CD4-positive, alpha-beta T cell treated with Interleukin-6 at 100 ng/mL for 8 hours (primary cell): ENCODE data around the gene PSAPL1.

Source experiments
- DNase-seq: peaks from one replicate; pipeline ENCODE4 v3.0.0-alpha.2; 2020; ENCODE audit warnings: mixed read lengths, low spot score

PSAPL1 gene

GRCh38 chr4:7434766-7435150, at the start of gene PSAPL1:
Gene PSAPL1, minus strand, starts transcription at chr4:7434930. Its CDS starts 51 bp downstream, at chr4:7434879.
- DNase-seq = no peak

DNA sequence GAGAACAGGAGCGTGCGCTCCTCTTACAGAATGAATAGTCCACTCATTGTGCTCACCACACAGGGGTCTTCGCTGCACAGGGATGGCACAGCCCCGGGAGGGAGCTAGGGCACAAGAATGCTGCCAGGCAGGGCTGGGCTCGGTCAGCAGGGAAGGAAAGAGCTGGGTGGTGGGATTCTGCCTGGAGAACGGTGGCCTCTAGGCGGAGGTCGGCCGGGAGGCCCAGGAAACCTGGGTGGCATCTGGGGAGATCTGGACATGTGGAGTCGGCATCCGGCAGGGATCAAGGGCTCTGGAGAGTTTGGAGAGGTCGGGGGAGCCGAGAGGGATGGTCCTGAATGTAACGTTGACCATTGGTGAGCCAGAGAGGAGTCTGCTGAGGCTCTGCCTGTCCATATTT, 46.5 kb upstream of the PSAPL1 start:
- no peak for DNase-seq

DNA sequence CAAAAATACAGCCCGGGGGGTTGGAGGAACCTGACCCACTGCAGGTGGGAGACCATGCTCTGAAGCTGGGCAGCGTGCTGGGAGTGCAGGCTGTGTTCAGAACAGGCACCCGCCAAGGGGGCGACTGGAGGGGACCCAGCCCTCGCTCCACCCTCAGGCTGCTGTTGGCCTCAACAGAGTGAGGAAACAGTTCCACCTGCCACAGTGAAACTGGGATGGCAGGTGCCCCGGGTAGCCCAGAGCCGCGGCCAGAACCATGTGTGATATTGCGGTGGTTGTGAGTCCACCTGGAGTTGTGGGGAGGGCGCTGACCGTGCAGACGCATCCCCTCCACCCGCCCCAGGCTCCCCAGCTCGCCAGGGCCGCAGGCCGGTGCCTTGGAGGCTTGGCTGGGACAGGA, 45.7 kb upstream of the PSAPL1 start:
- no peak for DNase-seq

DNA sequence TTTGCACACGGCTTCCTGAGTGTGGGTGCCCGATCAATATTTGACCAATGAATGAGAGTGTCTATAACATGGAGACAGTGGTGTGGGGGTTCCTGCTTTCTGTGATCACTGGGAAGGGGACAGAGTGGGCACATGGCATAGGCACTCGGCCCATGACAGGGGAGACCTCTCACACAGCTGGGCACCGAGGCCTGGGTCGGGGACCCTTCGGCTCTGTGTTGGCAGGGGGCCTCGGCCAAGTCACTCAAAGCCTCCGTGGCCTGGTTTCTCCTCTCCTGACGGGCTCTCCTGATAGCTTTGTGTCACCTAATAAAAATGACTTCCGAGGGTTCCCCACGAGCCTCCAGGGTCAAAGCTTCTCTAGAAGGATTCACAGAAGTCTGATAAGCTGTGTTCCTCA, 43.9 kb upstream of the PSAPL1 start:
- no peak for DNase-seq

DNA sequence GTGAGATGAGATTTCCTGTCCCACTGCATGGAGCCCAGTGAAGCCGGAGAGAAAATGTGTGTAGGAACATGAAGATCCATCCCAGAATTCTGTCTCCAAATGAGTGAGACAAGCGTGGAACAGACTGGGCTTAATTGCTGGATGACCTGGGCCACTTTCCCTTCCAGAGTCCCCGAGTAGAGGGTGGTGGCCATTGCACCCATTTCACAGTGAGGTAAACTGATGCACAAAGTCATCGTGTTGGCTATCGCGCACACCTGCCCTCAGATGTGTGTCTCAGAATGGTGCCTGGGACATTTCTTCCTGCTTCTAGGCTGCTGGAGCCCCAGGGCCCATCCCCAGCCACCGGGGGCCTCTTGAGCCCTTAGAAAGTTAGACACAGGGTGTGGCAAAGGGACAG, 43.0 kb upstream of the PSAPL1 start:
- no peak for DNase-seq

DNA sequence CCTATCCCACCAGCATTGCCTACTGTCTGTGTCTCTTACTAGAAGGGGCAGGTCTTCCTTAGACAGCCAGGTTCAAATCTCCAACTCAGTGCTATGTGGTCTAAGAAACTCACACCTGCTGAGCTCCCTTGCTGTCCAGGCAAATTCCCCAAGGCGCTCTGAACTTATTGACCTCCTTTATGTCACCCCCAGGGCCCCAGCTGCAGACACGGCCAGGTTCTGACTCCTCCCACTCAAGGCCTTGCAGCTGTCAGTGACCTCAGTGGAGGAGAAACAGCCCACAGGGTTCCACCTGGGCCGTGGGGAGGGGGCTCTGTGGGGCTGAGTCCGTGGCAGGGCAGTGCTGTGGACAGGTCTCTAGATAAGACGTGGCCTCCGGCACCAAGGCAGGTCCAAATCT, 42.1 kb upstream of the PSAPL1 start:
- no peak for DNase-seq

- DNase-seq = no peak
Measured at GRCh38 chr4:7475207-7475606, 40.5 kb upstream of the PSAPL1 start.

- DNase-seq = no peak
Measured at GRCh38 chr4:7474320-7474719, 39.6 kb upstream of the PSAPL1 start.

DNA sequence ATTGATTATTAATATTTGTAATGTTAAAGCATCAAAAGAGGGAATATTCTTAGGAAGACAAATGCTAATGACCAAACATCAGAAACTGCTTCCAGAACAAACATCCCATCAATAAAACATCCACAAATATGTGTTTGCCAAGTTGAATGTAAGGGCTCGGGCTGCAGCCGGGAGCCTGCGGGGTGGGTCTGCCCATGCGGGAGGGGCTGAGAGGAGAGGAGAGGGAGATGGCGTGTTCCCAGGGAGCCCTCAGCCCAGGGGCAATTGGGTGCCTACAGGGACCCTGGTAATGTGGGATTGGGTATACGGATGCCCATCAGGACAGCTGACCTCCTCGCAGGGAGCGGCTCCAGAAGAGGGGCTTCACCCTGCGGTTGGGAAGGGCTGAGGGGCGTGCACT, 38.4 kb upstream of the PSAPL1 start:
- no peak for DNase-seq

- no peak for DNase-seq
Measured at GRCh38 chr4:7472442-7473013, 37.8 kb upstream of the PSAPL1 start.

DNA sequence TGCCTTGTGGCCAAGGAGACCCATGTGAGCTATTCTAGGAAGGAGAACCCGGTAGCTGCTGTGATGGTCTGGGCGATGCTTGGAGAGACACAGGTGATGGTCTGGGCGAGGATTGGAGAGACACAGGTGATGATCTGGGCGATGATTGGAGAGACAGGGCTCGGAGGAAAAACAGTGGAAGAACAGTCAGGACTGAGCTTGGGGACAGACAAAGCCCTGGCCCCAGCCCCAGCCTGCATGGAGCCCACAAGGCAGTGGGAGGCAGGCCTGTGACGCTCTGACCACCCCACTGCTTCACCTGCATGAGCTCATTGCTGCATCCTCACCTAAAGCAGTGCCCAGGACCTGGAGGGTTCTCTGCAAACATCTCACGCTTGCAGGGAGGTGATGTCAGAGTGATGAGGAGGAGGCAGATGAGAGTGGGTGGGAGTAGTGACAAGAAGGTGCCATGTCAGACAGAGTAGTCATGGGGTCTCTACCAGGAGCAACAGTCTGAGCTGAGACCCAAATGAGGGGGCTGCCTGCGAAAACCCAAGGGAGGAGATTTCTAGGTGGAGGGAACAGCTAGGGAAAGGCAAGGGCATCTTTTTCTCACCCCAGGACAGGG, 35.9 kb upstream of the PSAPL1 start:
- DNase-seq = no peak

DNA sequence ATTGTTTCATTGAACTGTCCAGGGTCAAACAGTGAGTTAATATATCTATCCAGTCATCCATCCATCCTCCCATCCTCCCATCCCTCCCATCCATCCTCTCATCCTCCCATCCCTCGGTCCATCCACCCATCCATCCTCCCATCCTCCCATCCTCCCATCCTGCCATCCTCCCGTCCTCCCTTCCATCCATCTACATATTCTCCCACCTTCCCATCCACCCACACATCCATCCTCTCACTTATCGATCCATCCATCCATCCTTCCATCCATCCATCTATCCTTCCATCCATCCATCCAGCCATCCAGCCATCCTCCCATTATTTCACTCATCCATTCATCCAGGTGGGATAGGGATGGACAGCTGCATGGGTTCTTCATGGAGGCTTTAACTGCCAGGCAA, 35.4 kb upstream of the PSAPL1 start:
- DNase-seq = no peak

DNA sequence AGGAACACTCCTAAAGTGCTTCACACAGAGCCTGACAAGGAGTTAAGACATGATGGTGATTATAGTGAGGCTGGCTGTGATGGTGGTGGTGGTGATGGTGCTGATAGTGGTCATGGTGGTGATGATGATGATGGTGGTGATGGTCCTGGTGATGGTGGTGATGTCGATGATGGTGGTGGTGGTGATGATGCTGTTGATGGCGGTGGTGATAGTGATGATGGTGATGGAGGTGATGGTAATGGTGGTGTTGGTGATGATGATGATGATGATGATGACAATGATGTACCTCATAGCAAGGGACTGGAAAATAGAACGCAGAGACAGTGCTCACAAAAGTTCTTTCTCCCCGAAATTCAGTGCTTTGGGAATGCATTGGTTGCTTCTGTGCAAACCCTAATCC, 34.3 kb upstream of the PSAPL1 start:
- no peak for DNase-seq

GRCh38 chr4:7467471-7467870, 32.7 kb upstream of the PSAPL1 start:
- DNase-seq = no peak

DNA sequence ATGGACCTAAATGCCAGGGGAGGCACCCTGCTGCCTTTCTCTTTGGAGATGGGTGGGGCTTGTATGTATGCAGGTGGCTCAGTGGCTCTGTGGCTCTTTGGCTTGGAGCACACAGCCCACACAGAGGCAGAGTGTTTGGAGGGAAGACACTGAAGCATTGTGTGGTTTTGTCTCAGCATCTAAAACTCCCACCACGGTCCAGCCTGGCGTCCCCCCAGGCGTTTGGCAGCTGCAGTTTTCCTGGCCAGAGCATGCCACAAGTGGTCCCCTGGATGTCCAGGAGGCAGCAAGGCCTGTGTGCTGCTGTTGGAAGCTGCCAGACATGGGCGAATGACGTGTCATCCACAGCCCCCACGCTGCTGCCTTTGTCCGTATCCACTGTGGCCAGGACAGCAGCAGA, 32.2 kb upstream of the PSAPL1 start:
- no peak for DNase-seq

DNA sequence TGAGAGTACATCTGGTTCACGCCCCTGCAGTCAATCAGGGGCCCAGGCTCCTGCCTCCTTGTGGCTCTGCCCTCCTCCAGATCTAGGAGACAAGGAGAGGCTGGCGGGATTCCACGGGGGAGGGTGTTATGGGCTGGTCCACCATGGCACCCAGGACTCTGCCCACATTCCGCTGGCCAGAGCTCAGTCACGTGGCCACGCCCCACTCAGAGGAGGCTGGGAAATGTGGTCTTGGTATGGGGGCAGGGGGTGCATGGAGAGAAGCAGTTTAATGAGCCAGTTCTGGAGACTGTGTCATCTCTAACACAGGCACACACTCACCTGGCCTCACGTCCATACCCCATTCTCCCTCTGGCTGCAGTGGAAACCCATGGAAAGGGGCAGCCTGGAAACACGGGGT, 31.5 kb upstream of the PSAPL1 start:
- no peak for DNase-seq

DNA sequence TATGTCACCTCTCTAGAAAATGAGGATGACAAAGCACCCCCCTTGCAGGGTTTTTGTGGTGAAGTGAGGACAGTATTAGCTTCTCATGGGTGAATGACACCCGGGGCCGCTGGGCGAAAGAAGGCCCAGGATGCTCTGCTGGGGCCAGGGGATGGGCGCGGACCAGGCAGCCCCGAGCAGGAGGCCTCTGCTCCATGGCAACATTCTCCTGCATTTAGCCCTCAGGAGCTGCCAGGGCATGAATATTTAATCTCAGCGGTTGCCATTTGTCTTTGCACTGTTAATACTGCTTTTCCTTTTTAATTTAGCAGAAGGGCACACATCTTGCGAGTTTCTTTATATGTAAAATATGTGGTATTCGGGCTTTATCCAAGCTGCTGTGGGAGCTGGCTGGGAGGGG, 30.3 kb upstream of the PSAPL1 start:
- DNase-seq = no peak

- DNase-seq = no peak
Measured at GRCh38 chr4:7464259-7464655, 29.5 kb upstream of the PSAPL1 start.

GRCh38 chr4:7463566-7464258, 29.0 kb upstream of the PSAPL1 start:
- no peak for DNase-seq

DNA sequence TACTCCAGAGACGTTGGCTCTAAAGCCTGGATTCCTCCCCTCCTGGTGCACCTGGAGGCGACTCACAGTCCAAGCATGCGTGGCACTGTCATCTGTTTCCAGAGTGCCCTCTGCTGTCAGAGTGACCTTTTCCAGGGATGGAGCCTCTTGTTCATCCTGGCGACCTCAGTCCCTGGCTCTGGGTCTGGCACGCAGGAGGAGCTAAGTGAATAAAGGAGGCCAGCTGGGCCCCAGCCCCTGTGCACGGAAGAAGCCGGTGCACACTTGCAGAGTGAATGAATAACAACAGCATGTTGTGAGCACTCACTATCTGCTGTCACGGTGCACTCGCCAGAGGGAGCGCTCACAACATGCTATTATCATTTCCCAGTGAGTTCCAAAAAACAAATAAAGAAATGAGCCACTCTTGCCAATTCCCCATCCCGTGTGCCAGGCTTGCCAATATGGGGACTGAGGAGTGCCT, 27.8 kb upstream of the PSAPL1 start:
- no peak for DNase-seq

DNA sequence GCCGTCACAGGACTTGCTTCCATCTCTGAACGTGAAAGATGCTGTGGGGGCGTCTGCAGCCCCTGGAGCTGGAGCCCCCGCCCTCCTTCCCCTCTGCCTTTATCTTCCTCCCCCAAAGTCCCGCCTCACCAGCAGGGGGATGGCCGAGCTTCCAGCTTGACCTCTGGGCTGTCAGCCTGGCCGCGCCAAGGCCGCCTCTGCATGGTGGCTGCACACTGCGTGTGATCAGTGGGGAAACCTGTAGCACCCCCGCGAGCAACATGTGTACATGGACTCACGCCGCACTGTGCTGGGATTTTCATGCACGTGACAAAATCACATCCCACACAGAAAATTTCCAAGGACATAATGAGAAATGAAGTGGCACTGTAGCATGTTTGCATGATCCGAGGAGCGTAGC, 26.5 kb upstream of the PSAPL1 start:
- no peak for DNase-seq

- DNase-seq = no peak
Measured at GRCh38 chr4:7460566-7460965, 25.8 kb upstream of the PSAPL1 start.

DNA sequence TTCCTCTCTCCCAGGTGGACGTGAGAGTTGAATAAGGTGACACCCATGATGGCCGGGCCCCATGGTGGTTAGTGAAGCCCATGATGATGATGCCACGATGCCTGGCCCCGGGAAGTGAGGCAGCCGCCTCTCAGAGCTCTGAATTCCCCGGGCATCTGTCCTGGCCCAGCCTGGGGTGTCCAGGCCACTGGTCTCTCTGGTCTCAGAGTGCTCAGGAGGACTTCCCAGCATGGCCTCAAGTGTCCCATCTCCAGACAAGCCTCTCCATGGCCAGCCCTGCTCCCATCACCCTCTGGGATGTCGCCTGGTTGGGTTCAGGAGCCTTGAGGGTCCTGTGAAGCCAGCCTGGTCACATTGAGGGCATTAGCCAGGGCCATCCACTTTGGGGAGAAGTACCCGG, 24.7 kb upstream of the PSAPL1 start:
- no peak for DNase-seq

DNA sequence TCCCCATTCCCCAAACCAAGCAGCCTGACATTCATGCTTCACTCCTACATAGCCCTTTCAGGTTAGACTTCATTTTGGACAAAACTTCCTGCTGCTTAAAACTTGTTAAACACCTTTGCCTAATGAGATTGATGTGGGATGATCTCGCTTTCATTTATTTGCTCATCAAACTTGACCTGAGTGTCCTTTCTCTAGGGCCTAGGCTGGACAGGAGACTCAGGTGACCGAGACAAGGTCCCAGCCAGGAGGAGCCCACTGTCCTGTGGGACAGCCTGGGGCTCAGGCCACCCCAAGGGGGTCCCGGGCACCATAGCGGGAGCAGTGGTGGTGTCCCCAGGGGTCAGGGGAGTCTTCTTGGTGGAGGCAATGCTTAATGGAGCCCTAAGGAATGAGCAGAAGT, 23.7 kb upstream of the PSAPL1 start:
- no peak for DNase-seq
